Inflammatory macrophage treated with lipopolysaccharide for 1 hour (primary cell): Measurements from ENCODE around the gene DUSP2.

Experiments
- DNase-seq, 2 donors: peaks; one replicate each; pipeline ENCODE4 v3.0.0-alpha.2; 2020 to 2022

The DUSP2 gene

GRCh38 chr2:96131152-96131812 lies 14.0 kb downstream of the DUSP2 start:
- DNase-seq = no peak

GRCh38 chr2:96130483-96130882 lies 14.8 kb downstream of the DUSP2 start:
- DNase-seq = no peak

- no peak for DNase-seq
Measured at GRCh38 chr2:96129528-96130120, 15.6 kb downstream of the DUSP2 start.

GRCh38 chr2:96128456-96128855 lies 16.8 kb downstream of the DUSP2 start:
- no peak for DNase-seq

GRCh38 chr2:96124406-96125265 lies 20.6 kb downstream of the DUSP2 start:
- DNase-seq = peak in 1 of 2 donors; percentile 56

GRCh38 chr2:96123936-96124335 lies 21.3 kb downstream of the DUSP2 start:
- no peak for DNase-seq

- no peak for DNase-seq
Measured at GRCh38 chr2:96123290-96123689, 21.9 kb downstream of the DUSP2 start.

GRCh38 chr2:96122391-96122790 lies 22.8 kb downstream of the DUSP2 start:
- no peak for DNase-seq

- DNase-seq = no peak
Measured at GRCh38 chr2:96121414-96121813, 23.8 kb downstream of the DUSP2 start.

- no peak for DNase-seq
Measured at GRCh38 chr2:96120991-96121390, 24.2 kb downstream of the DUSP2 start.

- DNase-seq = peak; percentile 62 to 63
Measured at GRCh38 chr2:96120091-96120720, 25.0 kb downstream of the DUSP2 start.

- no peak for DNase-seq
Measured at GRCh38 chr2:96119389-96119751, 25.9 kb downstream of the DUSP2 start.

GRCh38 chr2:96118698-96119388 lies 26.4 kb downstream of the DUSP2 start:
- no peak for DNase-seq

- DNase-seq = no peak
Measured at GRCh38 chr2:96117701-96118588, 27.3 kb downstream of the DUSP2 start.

GRCh38 chr2:96116879-96117533 lies 28.2 kb downstream of the DUSP2 start:
- DNase-seq = peak; percentile 45 to 67

- DNase-seq = no peak
Measured at GRCh38 chr2:96116424-96116878, 28.8 kb downstream of the DUSP2 start, which contains the start of gene ADRA2B. Gene ADRA2B (minus strand): TSS chr2:96116571. CDS start chr2:96116149, 422 bp downstream.

- no peak for DNase-seq
Measured at GRCh38 chr2:96115631-96116423, 29.4 kb downstream of the DUSP2 start.

- DNase-seq = no peak
Measured at GRCh38 chr2:96114903-96115581, 30.2 kb downstream of the DUSP2 start.

- DNase-seq = no peak
Measured at GRCh38 chr2:96114546-96114902, 30.7 kb downstream of the DUSP2 start.

GRCh38 chr2:96113951-96114350 lies 31.3 kb downstream of the DUSP2 start:
- DNase-seq = no peak
